ENCODE results near the gene FAM3D. TPM values are rescaled to one million over a fixed set of nuclear protein-coding genes. Genes with fewer than 3 reads are reported as not detected.

Gene FAM3D
- total RNA-seq, 1 experiment from 2014 or later: not detected

GRCh38 chr3:58625196-58625824, 41.3 kb downstream of the FAM3D start:
- Histone ChIP-seq H3K27ac (ENCODE audit: low read length) (no peak overlapping the region), H3K36me3 (ENCODE audit: control insufficient read depth, insufficient read depth, low read length) (no peaks in the 10 kb centered on the region), H3K4me3 (ENCODE audit: low read depth in 2 of 2, low read length in 2 of 2) (no peak overlapping the region), H3K4me1 (ENCODE audit: control insufficient read depth, insufficient read depth, low read length) (peaks cover 12% of the 10 kb centered on the region), H3K27me3 (ENCODE audit: control insufficient read depth, insufficient read depth, low read length) (no peaks in the 10 kb centered on the region), H3K9me3 (ENCODE audit: control insufficient read depth, insufficient read depth, low read depth, low read length) (no peaks in the 10 kb centered on the region)
- DNase-seq (ENCODE audit: low read depth, low spot score): no peak
- in situ Hi-C loops (cut with HindIII; ENCODE audit: low pct_unique_long_range_greater_than_20kb, low sequenced_read_pairs): no loop called here
- ChIA-PET POLR2A (no interaction called here), CTCF (no interaction called here)
- intact Hi-C loops (cut with micrococcal nuclease; ENCODE audit: unreplicated experiment): loop anchor here (5.0 kb wide), 1 partner anchor 38 kb away; no protein-coding TSS in a partner anchor
- no peak for ATAC-seq
- TF ChIP-seq CTCF (IDR thresholded peaks at IDR 0.05): no peak
- BruUV-seq (replicated peaks): no TSS peak

GRCh38 chr3:58624550-58624949, 42.0 kb downstream of the FAM3D start:
- CTCF ChIA-PET: no interaction called here
- POLR2A ChIA-PET: no interaction called here
- BruUV-seq (replicated peaks): no TSS peak
- ATAC-seq (no peak), DNase-seq (ENCODE audit: low read depth, low spot score) (no peak)
- H3K4me3 ChIP-seq (ENCODE audit: low read depth in 2 of 2, low read length in 2 of 2): no peak overlapping the region
- in situ Hi-C loops (cut with HindIII; ENCODE audit: low pct_unique_long_range_greater_than_20kb, low sequenced_read_pairs) (no loop called here), intact Hi-C loops (cut with micrococcal nuclease; ENCODE audit: unreplicated experiment) (no loop called here)
- no peak overlapping the region for H3K27ac ChIP-seq (ENCODE audit: low read length)
- no peaks in the 10 kb centered on the region for H3K9me3 ChIP-seq (ENCODE audit: control insufficient read depth, insufficient read depth, low read depth, low read length)
- H3K27me3 ChIP-seq (ENCODE audit: control insufficient read depth, insufficient read depth, low read length): no peaks in the 10 kb centered on the region
- no peak for TF ChIP-seq TCF7L2 (IDR thresholded peaks at IDR 0.05; ENCODE audit: low read depth, low read length)
- no peak for TF ChIP-seq SIN3A (IDR thresholded peaks at IDR 0.05; ENCODE audit: borderline replicate concordance, insufficient read depth, low read depth, low read length)
- TF ChIP-seq REST (IDR thresholded peaks at IDR 0.05; ENCODE audit: insufficient read depth in 1 of 2, low read depth in 2 of 2, low read length in 1 of 2): no peak
- no peak for TF ChIP-seq CTCF (IDR thresholded peaks at IDR 0.05)
- TF ChIP-seq POLR2AphosphoS5 (IDR thresholded peaks at IDR 0.05; ENCODE audit: low read depth, low read length): no peak
- H3K4me1 ChIP-seq (ENCODE audit: control insufficient read depth, insufficient read depth, low read length): peaks cover 12% of the 10 kb centered on the region
- H3K36me3 ChIP-seq (ENCODE audit: control insufficient read depth, insufficient read depth, low read length): no peaks in the 10 kb centered on the region

All from Panc1 (cell line).